HEK293 (cell line): Measurements from ENCODE around the gene SLC9A9.

Experiments
- CTCF ChIA-PET: fragments of 350-600 bp; formaldehyde crosslinking; extraction: SDS; loops from one replicate; lab custom pipeline; 2021; ENCODE audit warnings: antibody characterized with exemption; lab: Yijun Ruan, JAX
- POLR2A ChIA-PET: fragments of 300-600 bp; formaldehyde crosslinking; extraction: SDS; loops from one replicate; lab custom pipeline; 2020; ENCODE audit warnings: antibody characterized with exemption, inconsistent platforms; lab: Yijun Ruan, JAX
- H3K27ac ChIP-seq: fragments of 200-500 bp; sonication (Bioruptor generic); 2 replicates; pipeline ENCODE4 v1.5.1; 2014; ENCODE audit warnings: low read depth, low read length, control low read depth, inconsistent platforms; ENCODE audit errors: extremely low read depth
- H3K36me3 ChIP-seq, 2 experiments: fragments of 200-500 bp in 1 of 2; sonication (Bioruptor generic) in 1 of 2; 1 replicate in 1 of 2; 2 replicates in 1 of 2; pipeline ENCODE4 v1.5.1; 2014 to 2017; ENCODE audit warnings: inconsistent platforms in 2 of 2, low read length in 2 of 2; ENCODE audit not compliant: control insufficient read depth in 2 of 2, insufficient read depth in 1 of 2
- H3K4me1 ChIP-seq: fragments of 200-500 bp; sonication (Bioruptor generic); 2 replicates; pipeline ENCODE4 v1.5.1; 2014; ENCODE audit warnings: mild to moderate bottlenecking, low read length, inconsistent platforms; ENCODE audit not compliant: control insufficient read depth, insufficient read depth
- H3K4me3 ChIP-seq: 2 replicates; pipeline ENCODE4 v1.5.1; 2011; ENCODE audit warnings: low read depth, mild to moderate bottlenecking, control low read depth, low read length, moderate library complexity
- H3K9me3 ChIP-seq: fragments of 200-500 bp; sonication (Bioruptor generic); 2 replicates; pipeline ENCODE4 v1.5.1; 2014; ENCODE audit warnings: low read depth, low read length, inconsistent platforms; ENCODE audit not compliant: control insufficient read depth, insufficient read depth
- HIC1 ChIP-seq: fragments of 450-650 bp; formaldehyde crosslinking; IDR thresholded peaks from 2 replicates; pipeline ENCODE4 v1.5.1; 2016; ENCODE audit warnings: missing biosample characterization, missing genetic modification characterization
- PRDM4 ChIP-seq: fragments of 450-650 bp; formaldehyde crosslinking; IDR thresholded peaks from 2 replicates; pipeline ENCODE4 v1.5.1; 2017; ENCODE audit warnings: missing biosample characterization, missing genetic modification characterization
- TSHZ1 ChIP-seq: fragments of 450-650 bp; formaldehyde crosslinking; IDR thresholded peaks from 2 replicates; pipeline ENCODE4 v1.5.1; 2016; ENCODE audit warnings: missing biosample characterization, missing genetic modification characterization, borderline replicate concordance
- ZBTB48 ChIP-seq: fragments of 450-650 bp; formaldehyde crosslinking; IDR thresholded peaks from 2 replicates; pipeline ENCODE4 v1.5.1; 2016; ENCODE audit warnings: missing biosample characterization, missing genetic modification characterization
- ZBTB8A ChIP-seq: fragments of 450-650 bp; formaldehyde crosslinking; IDR thresholded peaks from 2 replicates; pipeline ENCODE4 v1.5.1; 2016; ENCODE audit warnings: missing biosample characterization, missing genetic modification characterization
- ZNF155 ChIP-seq: fragments of 450-650 bp; formaldehyde crosslinking; IDR thresholded peaks from 2 replicates; pipeline ENCODE4 v1.5.1; 2016; ENCODE audit warnings: missing biosample characterization, missing genetic modification characterization
- ZNF2 ChIP-seq: fragments of 450-650 bp; formaldehyde crosslinking; IDR thresholded peaks from 2 replicates; pipeline ENCODE4 v1.5.1; 2016; ENCODE audit warnings: missing biosample characterization, missing genetic modification characterization
- ZNF311 ChIP-seq: fragments of 450-650 bp; formaldehyde crosslinking; IDR thresholded peaks from 2 replicates; pipeline ENCODE4 v1.5.1; 2017; ENCODE audit warnings: missing biosample characterization, missing genetic modification characterization, borderline replicate concordance
- ZNF37A ChIP-seq: fragments of 450-650 bp; IDR thresholded peaks from 2 replicates; pipeline ENCODE4 v1.5.1; 2018; ENCODE audit warnings: missing biosample characterization, missing genetic modification characterization
- ZNF529 ChIP-seq: fragments of 450-650 bp; formaldehyde crosslinking; IDR thresholded peaks from 2 replicates; pipeline ENCODE4 v1.5.1; 2017; ENCODE audit warnings: missing genetic modification characterization, missing biosample characterization; ENCODE audit not compliant: insufficient replicate concordance
- ZNF76 ChIP-seq: fragments of 450-650 bp; formaldehyde crosslinking; IDR thresholded peaks from 2 replicates; pipeline ENCODE4; 2016; ENCODE audit warnings: low read depth, missing biosample characterization, missing genetic modification characterization, borderline replicate concordance

Gene SLC9A9

GRCh38 chr3:143672396-143673165 lies 175.7 kb downstream of the SLC9A9 start:
- H3K27ac ChIP-seq, result no peak overlapping the region
- no peaks in the 10 kb centered on the region for H3K9me3 ChIP-seq
- no peak overlapping the region for H3K4me3 ChIP-seq
- no peaks in the 10 kb centered on the region for H3K4me1 ChIP-seq
- POLR2A ChIA-PET, result no interaction called here
- no peaks in the 10 kb centered on the region for H3K36me3 ChIP-seq
- CTCF ChIA-PET, result no interaction called here
- TF ChIP-seq ZNF2 (tag by site-specific recombination) (no peak), TSHZ1 (tag by site-specific recombination) (no peak), PRDM4 (tag by site-specific recombination) (no peak), ZNF37A (tag by site-specific recombination) (no peak), ZBTB48 (tag by site-specific recombination) (no peak), ZNF311 (tag by site-specific recombination) (no peak), ZNF155 (tag by site-specific recombination) (no peak), HIC1 (tag by site-specific recombination) (no peak), ZNF529 (tag by site-specific recombination) (no peak), ZNF76 (no peak)

- ChIA-PET POLR2A (no interaction called here), CTCF (interaction anchor here (0.7 kb wide), 1 partner anchor 147 kb away, joined by 3 read pairs; no protein-coding TSS in a partner anchor)
- no peak for TF ChIP-seq ZBTB8A (tag by site-specific recombination)
- Histone ChIP-seq H3K36me3 (no peaks in the 10 kb centered on the region), H3K27ac (no peak overlapping the region), H3K9me3 (no peaks in the 10 kb centered on the region), H3K4me3 (no peak overlapping the region), H3K4me1 (no peaks in the 10 kb centered on the region)
These were observed 176.6 kb downstream of the SLC9A9 start for GRCh38 chr3:143671626-143672025.
